SHP77 treated with DMSO at 0.1 percent for 48 hours (cell line): ENCODE data around the gene PCDH9.

Experiments used
- DNase-seq: peaks from one replicate; lab custom pipeline; 2025; lab: John Stamatoyannopoulos, UW

The PCDH9 gene

DNA sequence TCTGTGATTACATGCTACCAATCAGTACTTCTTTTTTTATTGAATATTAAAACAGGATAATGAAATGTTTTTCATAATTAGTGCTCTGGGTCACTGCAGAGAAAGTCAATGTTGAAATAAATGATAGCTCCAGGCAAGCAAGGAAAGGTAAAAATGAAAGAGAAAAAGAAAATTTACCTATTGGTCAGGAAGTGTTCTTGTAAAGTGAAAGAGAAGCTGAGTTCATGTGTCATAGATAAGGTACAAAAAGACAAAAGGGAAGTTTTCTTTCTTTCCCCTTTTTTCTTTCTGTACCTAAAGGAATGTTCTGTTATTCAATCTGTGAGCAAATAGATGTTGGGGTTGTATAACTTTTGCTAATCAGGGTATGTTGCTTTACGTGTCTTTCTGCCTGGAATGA lies 197.0 kb downstream of the PCDH9 start:
- DNase-seq, result no peak

DNA sequence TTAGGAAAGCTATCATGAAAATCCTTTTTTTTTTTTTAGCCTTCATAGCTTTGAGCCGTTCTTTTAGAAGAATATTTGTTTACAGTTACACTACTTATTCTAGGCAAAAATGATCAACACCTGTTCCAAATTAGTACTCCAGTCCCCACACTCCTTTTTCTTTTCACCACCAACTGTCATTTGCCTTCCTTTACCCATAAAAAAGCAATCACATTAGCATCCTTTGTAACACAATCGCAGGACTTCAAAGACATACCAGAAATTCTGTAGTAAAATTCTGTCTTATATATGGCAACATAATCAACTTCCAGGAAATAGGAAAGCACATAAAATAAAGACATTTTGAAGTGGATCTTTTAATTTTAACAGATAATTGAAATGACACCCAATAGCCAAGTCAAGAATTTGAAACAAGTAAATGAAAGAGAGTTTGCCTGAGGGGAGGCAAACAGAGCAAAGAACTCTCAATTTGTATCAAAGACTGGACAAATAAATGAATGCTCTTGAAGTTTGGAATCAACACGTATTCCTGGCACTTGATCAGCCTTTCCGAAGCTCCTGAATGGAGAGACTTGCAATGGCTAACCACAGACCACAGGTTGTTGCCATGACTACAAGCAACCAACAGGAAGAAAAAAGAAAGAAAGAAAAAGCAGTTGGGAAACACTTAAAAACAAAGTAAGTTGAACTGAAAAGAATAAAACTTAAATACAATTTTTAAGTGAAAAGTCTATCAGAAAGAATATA lies 206.8 kb downstream of the PCDH9 start:
- no peak for DNase-seq

- no peak for DNase-seq
These were observed 211.4 kb downstream of the PCDH9 start for GRCh38 chr13:67018775-67019174.

DNA sequence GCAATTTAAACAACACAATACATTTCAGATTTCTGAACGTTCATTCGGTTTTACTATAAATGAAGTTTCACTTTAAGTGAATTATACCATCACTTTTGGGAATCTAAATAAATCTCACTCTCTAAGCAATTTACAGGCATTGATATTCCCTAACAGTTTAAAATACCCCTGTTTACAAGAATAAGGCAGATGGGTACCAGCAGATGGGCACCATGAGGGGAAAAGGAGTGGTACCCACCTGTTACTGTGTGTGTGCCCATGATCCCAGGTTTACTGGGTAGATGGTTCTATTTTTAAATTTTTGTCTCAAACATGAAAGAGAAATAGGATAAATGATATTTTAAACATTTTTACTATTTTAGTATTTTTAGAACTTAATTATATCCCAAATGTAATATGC lies 212.9 kb downstream of the PCDH9 start:
- no peak for DNase-seq

DNA sequence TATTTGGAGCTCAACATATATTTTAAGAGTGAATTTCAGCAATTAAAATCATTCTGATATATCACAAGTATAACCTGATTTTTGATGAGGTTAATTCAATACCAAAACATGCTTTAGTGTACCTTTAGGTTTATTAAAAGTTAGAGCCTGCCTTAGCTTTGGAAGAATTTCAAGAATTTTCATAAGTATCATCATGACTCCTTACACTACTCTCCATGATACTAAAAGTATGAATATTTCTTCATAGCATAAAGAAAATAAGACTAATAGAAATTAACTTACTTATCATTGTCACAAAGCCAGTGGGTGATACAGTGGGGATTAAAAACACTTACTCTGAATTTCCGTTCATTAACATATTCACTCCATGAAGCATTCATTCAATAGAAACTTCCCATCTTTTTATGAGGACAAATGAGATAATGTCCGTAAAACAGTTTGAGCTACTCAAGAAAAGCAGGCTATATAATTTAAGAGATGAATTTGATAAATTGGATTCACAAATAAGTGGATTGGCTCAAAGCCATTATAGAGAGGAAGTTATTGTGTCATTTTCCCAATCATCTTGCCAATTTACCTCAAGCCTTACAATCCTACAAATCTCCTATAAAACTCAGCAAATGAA lies 214.0 kb downstream of the PCDH9 start:
- DNase-seq, result no peak

DNA sequence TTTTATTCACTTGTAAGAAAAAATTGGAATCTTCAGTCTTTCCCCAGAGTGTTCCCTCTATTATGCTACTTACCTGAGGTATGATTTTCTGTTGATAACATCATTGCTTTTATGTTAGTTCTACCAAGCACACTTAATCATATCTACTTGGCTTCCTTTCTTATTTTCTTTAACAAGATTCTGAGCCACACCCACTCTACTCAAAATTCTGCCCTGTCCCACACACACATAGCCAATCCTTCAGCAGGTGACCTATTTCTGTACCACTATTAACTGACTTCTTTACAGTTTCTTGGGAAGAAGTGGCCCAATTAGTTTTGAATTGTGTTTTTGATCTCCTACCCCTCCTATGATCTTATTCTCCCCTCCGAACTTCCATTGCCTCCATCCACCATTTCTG lies 215.7 kb downstream of the PCDH9 start:
- DNase-seq, result no peak

- no peak for DNase-seq
These were observed 216.4 kb downstream of the PCDH9 start for GRCh38 chr13:67013709-67014108.

- no peak for DNase-seq
These were observed 222.0 kb downstream of the PCDH9 start for GRCh38 chr13:67008075-67008668.

DNA sequence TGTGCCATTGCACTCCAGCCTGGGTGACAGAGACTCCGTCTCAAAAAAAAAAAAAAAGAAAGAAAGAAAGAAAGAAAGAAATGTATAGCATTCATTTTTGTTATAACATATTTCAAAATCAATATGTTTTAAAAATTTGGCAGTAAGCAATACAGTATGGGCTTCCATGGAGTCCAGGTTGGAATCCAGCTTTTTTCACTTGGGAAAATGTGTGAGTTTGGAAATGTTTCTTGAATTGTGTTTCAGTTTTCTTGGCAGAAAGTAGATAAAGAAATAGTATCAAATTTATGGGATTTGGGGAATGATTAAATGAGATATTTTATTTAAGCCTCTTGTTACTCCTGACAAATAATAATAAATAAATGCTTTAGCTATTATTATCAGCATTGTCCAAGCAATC lies 225.6 kb downstream of the PCDH9 start:
- no peak for DNase-seq

DNA sequence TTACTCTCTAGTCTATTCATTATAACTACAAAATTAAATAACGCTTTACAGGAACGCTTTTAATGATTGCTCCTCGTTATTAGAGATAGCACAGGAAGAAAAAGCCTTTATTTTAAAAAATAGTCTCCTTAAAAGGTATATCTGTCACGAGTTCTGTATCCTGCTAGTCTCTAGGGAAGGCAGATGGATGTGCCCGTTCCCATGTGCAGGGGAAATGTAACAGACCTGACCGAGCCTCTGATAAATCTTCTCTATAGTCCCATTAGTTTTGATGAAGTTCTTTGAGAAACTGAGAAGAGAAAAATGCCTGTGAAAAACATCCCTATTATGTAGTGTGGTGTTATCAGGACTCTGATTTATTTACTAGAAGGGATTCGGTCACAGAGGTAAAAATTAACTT lies 226.4 kb downstream of the PCDH9 start:
- no peak for DNase-seq

GRCh38 chr13:67001363-67001762 lies 228.8 kb downstream of the PCDH9 start:
- no peak for DNase-seq

DNA sequence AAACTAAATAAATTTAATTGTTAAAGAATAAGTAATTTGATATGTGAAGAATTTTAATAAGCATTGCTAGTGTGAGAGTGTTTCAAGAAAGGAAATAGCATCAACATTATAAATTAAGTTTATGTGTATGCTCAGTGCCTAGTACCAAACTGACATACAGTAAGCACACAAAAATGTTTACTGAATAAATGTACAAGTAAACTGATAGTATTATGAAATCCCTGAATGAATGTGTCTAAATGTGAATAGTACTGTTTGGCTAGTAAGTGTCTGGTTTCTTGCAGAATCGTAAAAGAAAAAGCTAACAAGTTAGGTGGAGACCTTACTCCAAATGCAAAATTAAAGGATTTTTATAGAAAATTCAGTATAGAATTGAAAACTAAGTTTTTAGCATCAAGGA lies 233.6 kb downstream of the PCDH9 start:
- DNase-seq, result no peak

DNA sequence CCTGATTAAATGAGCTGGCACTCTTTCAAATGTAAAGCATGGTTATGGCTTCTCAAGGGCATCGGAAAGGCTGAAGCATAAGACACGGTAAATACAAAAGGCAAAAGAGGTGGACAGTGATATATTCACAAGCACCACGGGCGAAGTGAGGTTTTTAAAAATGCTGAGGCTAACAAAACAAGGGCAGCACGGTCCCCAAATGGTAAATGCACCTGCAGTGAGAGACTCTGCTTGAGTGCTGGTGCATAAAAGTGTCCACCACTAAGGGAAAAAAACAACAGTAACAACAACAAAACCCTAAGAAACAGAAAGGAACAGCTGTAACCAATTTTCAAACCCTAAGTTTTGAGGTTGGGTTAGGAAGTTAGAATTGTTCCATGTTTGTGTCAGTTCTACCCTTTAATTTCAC lies 234.9 kb downstream of the PCDH9 start:
- DNase-seq, result peak; percentile 63

DNA sequence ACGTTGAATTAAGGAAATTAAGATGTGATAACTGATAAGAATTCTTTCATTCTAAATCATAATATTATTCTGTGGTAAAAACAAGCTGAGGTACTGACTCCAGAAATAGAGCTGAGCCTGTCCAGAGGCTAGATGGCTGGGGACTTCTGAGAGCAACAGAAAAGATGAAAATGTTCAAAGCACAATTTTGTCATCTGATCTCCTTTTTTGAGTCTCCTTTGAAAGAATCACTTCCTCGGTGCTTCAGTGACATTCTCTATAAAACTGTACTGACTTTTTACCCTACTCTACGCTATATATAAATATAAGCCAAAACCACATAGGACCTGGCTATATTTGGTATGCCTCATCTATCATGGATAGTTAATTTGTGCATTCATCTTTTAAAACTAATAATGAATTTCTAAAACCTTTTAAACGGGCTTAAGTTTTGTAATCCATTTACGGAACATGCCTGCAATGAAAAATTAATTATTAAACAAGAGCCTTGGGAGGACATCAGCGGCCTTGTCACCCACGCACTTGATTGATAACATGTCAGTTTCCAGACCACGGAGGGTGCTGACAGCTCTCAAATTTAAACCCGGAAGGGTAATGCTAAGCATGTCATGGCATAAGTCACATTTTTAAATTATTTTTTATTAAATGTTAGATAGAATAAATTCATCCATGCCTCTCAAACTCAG lies 235.5 kb downstream of the PCDH9 start:
- no peak for DNase-seq

GRCh38 chr13:66994097-66994496 lies 236.0 kb downstream of the PCDH9 start:
- DNase-seq, result peak; percentile 87

GRCh38 chr13:66992719-66993118 lies 237.4 kb downstream of the PCDH9 start:
- no peak for DNase-seq

- peak; percentile 81 for DNase-seq
These were observed 238.0 kb downstream of the PCDH9 start for GRCh38 chr13:66992183-66992582.

DNA sequence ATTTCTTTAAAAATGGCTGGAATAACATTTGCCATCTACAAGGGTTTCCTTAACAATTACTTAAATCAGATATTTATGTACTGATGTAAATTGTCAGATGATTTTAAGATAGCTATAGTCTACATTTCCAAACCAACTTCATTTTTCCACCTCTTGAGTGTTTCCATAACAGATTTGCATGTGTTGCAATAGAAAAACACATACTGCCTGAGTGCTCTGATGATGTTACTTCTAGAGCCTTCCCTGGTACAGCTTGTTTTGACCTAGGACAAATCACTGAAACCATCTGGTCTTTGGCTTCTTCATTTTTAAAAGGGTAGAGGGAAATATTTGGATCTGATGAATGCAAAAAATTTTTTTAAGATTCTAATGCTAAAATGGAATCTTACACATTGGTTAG lies 245.9 kb downstream of the PCDH9 start:
- no peak for DNase-seq

DNA sequence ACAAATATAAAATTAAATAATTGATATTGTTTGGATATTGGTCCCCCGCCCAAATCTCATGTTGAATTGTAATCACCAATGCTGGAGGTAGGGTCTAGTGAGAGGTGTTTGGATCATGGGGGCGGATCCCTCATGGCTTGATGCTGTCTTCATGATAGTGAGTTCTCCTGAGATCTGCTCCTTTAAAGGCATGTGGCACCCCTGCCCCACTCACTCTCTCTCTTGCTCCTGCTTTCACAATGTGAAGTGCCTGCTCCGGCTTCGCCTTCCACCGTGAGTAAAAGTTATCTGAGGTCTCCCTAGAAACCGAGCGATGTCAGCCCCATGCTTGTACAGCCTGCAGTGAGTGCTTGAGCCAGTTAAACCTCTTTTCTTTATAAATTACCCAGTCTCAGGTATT lies 248.2 kb downstream of the PCDH9 start:
- no peak for DNase-seq

DNA sequence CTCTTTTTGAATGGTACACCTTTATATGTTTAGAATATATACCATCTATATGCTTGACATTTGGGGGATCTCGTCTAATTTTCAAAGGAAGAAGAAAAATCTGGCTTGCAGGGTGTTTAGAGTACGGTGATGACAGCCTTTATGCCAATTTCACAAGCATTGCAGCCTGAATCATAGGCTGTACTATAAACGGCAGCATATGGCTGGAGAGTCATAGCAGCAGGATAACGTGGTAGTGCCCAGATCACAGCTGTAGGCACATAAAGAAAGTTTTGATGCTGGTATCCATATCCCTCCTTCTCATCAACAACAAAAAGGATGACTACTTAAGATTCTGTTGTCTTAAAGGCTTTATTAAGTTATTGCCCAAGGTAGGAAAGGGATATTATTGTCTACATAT lies 253.0 kb downstream of the PCDH9 start:
- peak; percentile 79 for DNase-seq

DNA sequence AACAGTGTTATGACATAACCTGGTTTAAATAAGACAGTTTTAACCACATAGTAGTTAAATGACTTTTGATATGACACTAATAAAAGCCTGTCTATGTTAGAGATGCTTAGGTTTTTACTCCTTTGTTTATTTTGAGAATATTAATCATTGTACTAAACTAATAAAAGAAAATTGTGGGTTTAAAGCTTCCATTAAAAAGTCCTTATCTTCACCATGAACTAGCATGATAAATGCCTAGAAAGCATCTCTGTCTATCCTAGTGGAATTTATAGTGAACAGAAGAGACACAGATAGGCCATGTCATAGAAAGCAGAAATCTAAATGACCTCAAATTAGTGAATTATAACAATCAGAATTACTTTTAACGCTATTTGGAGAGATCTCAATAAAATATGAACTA lies 255.2 kb downstream of the PCDH9 start:
- DNase-seq, result no peak

DNA sequence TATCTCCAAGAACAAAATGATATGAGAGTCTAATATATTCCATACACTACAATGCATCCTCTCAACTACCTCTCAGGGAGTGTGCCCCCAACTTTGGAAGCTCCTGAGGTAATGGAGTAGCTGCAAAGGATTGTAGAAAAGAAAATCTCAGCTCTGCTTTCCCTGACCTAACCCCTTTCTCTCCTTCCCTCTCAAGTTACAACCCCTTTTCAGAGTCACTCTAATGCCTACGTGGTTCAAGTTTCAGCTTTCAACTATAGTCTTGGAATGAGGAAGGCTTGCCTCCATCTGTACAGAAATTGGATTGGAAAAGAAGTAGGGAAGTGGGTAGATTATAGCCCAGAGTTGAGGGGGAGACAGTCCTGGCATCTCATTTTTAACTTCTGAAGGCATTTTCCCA lies 256.0 kb downstream of the PCDH9 start:
- DNase-seq, result no peak

DNA sequence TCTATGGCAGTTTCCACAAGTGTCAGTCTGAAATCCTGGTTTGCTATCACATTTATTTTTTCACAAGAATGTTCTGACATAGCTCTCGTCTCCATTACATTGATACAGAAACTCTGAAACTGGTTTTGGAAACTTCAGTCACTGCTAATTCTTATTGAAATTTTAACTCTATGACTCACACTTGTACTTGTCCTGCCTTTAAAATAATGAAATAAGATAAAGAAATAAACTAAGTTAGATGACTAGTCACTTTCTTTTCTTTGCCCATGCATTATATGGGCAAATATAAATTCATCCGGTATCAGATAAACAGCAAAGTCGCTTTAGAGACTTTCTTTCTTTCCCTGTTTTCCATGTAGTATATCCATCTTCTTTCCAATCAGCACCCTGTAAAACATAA lies 257.5 kb downstream of the PCDH9 start:
- no peak for DNase-seq
